DMS53 treated with DMSO at 0.1 percent for 48 hours (cell line): Measurements from ENCODE around the gene DCPS.
A peak's percentile ranks its signal among the peaks of the same experiment; 100 is the strongest.
"Not testable (repeated sequence)": the region's sequence is repeated elsewhere in the genome, so short reads cannot be mapped to it uniquely, and the experiment has no call there.

Experiments used
- DNase-seq: peaks from one replicate; lab custom pipeline; 2025; ENCODE audit not compliant: unreplicated experiment; lab: John Stamatoyannopoulos, UW

Gene DCPS

GRCh38 chr11:126284829-126285228 lies 19.0 kb upstream of the DCPS start:
- peak; percentile 78 for DNase-seq

GRCh38 chr11:126288237-126288636 lies 15.6 kb upstream of the DCPS start:
- DNase-seq, result no peak

DNA sequence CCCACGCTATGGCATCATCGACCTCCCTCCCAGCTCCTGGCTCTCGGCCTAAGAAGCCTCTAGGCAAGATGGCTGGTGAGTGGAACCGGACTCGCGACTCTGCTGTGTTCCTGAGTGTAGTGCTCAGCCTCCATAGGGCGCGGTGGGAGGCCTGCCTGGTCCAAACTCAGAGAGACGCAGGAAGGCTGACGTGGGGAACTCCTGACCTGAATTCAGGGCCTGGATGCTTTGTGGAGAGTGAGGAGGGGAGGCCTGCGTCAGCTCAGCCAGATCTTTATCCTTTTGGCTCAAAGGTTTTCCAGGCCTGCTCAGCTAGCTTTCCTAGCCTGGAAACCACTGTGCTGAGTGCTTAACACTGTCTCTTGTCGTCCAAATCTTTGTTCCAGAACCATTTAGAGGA lies 13.0 kb upstream of the DCPS start:
- DNase-seq, result no peak

- no peak for DNase-seq
Measured at GRCh38 chr11:126293726-126294125, 10.1 kb upstream of the DCPS start.

DNA sequence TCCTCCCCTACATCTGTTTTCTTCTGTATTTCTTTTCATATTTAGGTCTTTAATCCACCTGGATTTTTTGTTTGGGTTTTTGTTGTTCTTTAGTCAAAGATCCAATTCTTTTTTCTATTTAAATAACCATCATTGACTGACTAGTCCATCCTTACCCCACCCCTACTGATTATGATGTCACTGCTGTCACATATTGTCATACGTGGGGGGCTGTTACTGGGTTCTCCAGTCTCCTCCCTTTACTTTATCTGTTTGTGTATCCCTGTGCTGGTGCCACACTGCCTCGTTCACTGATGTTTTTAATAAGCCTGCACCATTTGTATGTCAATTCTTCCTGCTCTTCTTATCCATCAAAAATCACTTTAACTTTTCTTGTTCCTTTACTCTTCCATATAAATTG lies 6.9 kb upstream of the DCPS start:
- no peak for DNase-seq

DNA sequence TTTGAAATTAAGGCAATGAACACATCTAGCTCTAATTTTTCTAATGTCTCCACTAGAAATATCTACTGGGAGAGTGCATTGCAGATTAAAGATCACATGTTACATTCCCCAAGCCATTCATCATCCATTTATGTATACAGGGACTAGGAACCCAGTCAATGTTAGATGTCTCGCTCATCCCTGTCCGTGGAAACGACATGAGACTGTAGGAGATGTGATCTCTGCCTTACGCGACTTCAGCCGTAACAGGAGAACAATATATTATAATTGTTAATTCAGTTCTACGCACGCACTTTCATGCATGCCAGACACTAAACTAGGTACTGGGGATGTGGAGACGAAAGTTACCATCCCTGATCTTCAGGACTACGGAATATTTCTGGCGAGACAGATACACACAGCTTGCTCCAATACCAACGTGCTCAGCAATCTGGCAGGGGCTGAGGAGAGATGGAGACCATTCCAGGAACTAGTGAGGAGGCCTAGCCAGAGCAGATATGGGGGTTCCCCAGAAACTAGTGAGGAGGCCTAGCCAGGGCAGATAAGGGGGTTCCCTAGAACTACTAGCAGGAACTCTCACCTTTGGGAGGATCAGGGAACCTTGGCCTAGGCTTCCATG lies 706 bp downstream of the DCPS start:
- DNase-seq, result peak; percentile 82

- no peak for DNase-seq
Measured at GRCh38 chr11:126305699-126306098, 1.8 kb downstream of the DCPS start.

DNA sequence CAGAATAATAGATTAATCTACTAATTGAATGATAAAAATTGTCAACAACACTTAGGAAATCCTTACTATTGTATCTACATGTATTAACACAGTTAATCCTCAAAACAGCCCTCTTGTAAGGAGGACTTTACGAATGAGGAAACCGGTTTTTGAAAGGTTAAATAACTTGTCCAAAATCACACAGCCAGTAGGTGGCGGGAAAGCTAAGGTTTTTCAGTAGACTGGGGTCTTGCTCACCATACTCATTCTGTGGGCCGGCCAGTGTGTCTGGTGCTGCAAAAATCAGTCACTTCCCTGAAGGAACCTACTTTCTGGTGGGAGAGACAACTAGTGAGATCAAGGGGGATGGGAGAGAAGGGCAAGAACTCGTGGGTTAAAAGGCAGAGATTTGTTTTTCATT lies 3.8 kb downstream of the DCPS start:
- DNase-seq, result no peak

DNA sequence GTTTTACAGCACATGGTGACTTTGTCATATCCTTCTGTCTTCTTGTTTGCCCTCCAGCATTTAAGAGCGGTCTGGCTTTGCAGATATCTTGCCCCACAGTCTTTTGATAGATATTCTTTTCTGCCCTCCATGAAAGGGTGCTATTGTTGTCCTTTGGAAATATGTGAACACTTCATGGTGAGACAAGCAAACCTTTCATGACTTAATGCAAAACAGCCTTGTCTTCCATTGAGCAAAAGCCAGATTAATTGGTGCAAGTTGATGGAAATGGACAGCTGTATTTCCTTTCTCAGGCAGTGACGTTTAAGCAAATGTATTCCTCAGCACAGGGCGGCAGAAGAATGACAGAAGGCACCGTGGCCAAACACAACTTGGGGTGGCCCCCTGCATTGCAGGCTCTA lies 4.4 kb downstream of the DCPS start:
- no peak for DNase-seq

- not testable (repeated sequence) for DNase-seq
Measured at GRCh38 chr11:126308771-126309170, 4.9 kb downstream of the DCPS start.

- DNase-seq, result peak; percentile 36
Measured at GRCh38 chr11:126310200-126310991, 6.5 kb downstream of the DCPS start.

- DNase-seq, result no peak
Measured at GRCh38 chr11:126310992-126311310, 7.1 kb downstream of the DCPS start.

- no peak for DNase-seq
Measured at GRCh38 chr11:126311401-126312291, 7.8 kb downstream of the DCPS start.

DNA sequence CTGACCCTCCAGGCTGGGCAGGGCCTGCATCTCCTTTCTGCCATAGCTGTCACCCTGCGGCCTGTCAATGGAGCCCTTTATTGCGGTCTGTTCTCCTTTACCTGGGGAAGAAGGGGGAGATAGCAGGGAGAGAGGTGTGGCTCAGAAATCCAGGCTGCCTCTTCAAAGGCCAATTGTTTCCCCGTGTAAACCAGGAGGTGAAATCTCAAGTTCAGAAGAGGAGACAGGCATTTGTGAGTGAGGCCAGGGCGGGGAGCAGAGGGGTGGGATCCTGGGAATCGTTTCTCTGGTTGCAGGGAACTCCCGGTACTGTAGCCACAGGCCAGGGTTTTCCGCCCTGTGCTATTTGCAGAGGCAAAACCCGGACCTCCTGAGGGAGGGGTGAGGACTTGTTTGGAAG lies 9.1 kb downstream of the DCPS start:
- no peak for DNase-seq

GRCh38 chr11:126313826-126314225 lies 10.0 kb downstream of the DCPS start:
- no peak for DNase-seq

GRCh38 chr11:126317432-126317755 lies 13.5 kb downstream of the DCPS start:
- no peak for DNase-seq

GRCh38 chr11:126317756-126318573 lies 14.1 kb downstream of the DCPS start:
- no peak for DNase-seq

GRCh38 chr11:126318574-126319373 lies 14.9 kb downstream of the DCPS start:
- DNase-seq, result no peak

DNA sequence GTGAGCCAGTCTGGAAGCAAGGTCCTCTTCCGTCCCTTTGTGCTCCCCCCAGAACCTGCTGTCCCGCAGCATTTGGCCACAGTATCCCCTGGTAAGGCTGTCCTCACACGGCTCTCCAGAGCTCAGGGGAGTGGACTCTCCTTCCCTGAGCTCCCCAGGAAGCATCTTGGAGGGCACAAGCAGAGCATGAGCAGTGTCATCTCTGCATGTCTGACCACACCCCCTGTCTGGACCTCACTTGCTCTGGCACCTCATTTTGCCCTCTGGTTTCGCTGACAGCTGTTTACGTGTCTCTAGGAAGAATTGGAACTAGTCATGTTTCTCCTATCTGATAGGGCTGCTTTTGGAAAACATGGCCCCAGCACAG lies 15.5 kb downstream of the DCPS start:
- no peak for DNase-seq

DNA sequence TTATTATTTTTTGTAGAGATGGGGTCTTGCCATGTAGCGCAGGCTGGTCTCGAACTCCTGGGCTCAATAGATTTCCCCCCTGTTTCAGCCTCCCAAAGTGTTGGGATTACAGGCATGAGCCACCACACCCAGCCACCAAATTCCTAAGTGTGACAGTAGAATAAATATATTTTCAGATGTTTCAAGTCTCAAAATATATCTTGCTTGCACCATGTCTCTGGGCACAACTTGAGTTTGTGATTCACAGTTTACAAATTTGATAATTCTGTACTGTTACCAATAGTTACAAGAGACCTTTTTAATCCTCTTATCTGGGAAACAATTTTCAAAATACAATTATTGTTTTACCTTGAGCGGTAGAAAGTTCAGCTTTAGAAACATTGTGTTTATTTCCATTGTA lies 19.1 kb downstream of the DCPS start:
- no peak for DNase-seq
